Endothelial cell of umbilical vein (primary cell): ENCODE measurements around the gene MARCHF7.

ENCODE experiments used
- MAX ChIP-seq: IDR thresholded peaks from 2 replicates; pipeline ENCODE4 v1.6.1; 2011; ENCODE audit not compliant: insufficient read depth, insufficient read length
- POLR2A ChIP-seq: IDR thresholded peaks from 2 replicates; pipeline ENCODE4 v1.6.1; 2012; ENCODE audit warnings: low read depth, mild to moderate bottlenecking, control low read depth, low read length

DNA sequence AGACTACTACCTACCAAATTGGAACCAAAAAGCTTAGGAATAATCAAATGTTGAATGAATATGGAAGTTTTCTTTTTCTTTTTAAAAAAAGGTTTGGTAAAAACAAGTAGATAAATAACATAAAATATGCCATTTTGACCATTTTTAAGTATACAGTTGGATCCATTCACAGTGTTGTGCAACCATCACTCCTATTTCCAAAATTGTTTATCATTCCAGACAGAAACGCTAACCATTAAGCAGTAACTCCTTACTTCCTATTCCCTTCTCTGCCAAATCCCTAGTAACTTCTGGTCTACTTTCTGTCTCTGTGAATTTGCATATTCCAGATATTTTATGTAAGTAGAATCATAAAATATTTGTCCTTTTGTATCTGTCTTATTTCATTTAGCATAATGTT lies 45.9 kb downstream of the MARCHF7 start:
- TF ChIP-seq MAX (no peak), POLR2A (no peak)
